HG02840 (cell line): ENCODE results near the gene CAPN2.
A peak's percentile ranks its signal among the peaks of the same experiment; 100 is the strongest.
"Not testable (repeated sequence)": the region's sequence is repeated elsewhere in the genome, so short reads cannot be mapped to it uniquely, and the experiment has no call there.

Source experiments
- ATAC-seq: cut with Tn5 transposase; IDR thresholded peaks from one replicate; pipeline ENCODE4 v1.9.1; 2021; ENCODE audit warnings: mild to moderate bottlenecking, moderate library complexity, moderate number of reproducible peaks; ENCODE audit not compliant: unreplicated experiment, low FRiP score

CAPN2 gene

GRCh38 chr1:223736638-223737037, 24.3 kb downstream of the CAPN2 start:
- not testable (repeated sequence) for ATAC-seq

- ATAC-seq, result no peak
These were observed 25.0 kb downstream of the CAPN2 start for GRCh38 chr1:223737342-223737741.

- no peak for ATAC-seq
These were observed 26.4 kb downstream of the CAPN2 start for GRCh38 chr1:223738465-223739365.

GRCh38 chr1:223739366-223740037, 27.2 kb downstream of the CAPN2 start:
- no peak for ATAC-seq

- ATAC-seq, result not testable (repeated sequence)
These were observed 27.8 kb downstream of the CAPN2 start for GRCh38 chr1:223740038-223740736.

- ATAC-seq, result no peak
These were observed 29.5 kb downstream of the CAPN2 start for GRCh38 chr1:223741861-223742260.

GRCh38 chr1:223742856-223743517, 30.6 kb downstream of the CAPN2 start:
- ATAC-seq, result no peak

GRCh38 chr1:223745731-223746130, 33.4 kb downstream of the CAPN2 start:
- ATAC-seq, result no peak

GRCh38 chr1:223747838-223748335, 35.5 kb downstream of the CAPN2 start:
- no peak for ATAC-seq

- ATAC-seq, result no peak
These were observed 36.0 kb downstream of the CAPN2 start for GRCh38 chr1:223748405-223748772.

- peak; percentile 70 for ATAC-seq
These were observed 36.7 kb downstream of the CAPN2 start for GRCh38 chr1:223748773-223749733.

GRCh38 chr1:223750730-223751570, 38.6 kb downstream of the CAPN2 start:
- no peak for ATAC-seq

- ATAC-seq, result no peak
These were observed 39.4 kb downstream of the CAPN2 start for GRCh38 chr1:223751696-223752095.

GRCh38 chr1:223752721-223753515, 40.6 kb downstream of the CAPN2 start:
- no peak for ATAC-seq

GRCh38 chr1:223754681-223755431, 42.5 kb downstream of the CAPN2 start:
- ATAC-seq, result no peak

GRCh38 chr1:223755432-223755792, 43.1 kb downstream of the CAPN2 start:
- ATAC-seq, result no peak
